H1 (cell line): ENCODE measurements around the gene PI16. TPM values are rescaled to one million over a fixed set of nuclear protein-coding genes. Genes with fewer than 3 reads are reported as not detected.

ENCODE experiments used
- CTCF ChIA-PET: fragments of 300-600 bp; sonication (Branson Sonifier 250); formaldehyde crosslinking; loops from one replicate; lab custom pipeline; 2021; ENCODE audit not compliant: partially characterized antibody; lab: Charles Lee
- POLR2A ChIA-PET: fragments of 300-600 bp; sonication (Branson Sonifier 250); formaldehyde crosslinking; loops from one replicate; lab custom pipeline; 2021; ENCODE audit warnings: inconsistent platforms; ENCODE audit not compliant: partially characterized antibody; lab: Charles Lee
- DNase-seq, 2 experiments: peaks; one replicate each; pipeline versions ENCODE4 v3.0.0 to v3.0.0-alpha.2; 2010 to 2022; ENCODE audit warnings: low spot score in 2 of 2, low read depth in 1 of 2, mixed read lengths in 1 of 2
- FAIRE-seq: peaks from 2 replicates; lab custom pipeline; 2011; peaks lifted over from hg19 to GRCh38; lab: Jason Lieb, UNC
- H2AFZ ChIP-seq: 2 replicates; pipeline ENCODE4 v1.8.1; 2012; ENCODE audit warnings: low read length, inconsistent platforms
- H2AK5ac ChIP-seq: 2 replicates; pipeline ENCODE4 v1.6.1; 2013; ENCODE audit warnings: low read depth, low read length
- H2BK120ac ChIP-seq: replicated peaks from 2 replicates; pipeline ENCODE3; 2013; ENCODE audit warnings: low read depth, low read length, inconsistent platforms
- H2BK12ac ChIP-seq: 2 replicates; pipeline ENCODE4 v1.6.1; 2013; ENCODE audit warnings: low read depth, low read length
- H2BK15ac ChIP-seq: 2 replicates; pipeline ENCODE4 v1.6.1; 2013; ENCODE audit warnings: low read length
- H2BK20ac ChIP-seq: 2 replicates; pipeline ENCODE4 v1.6.1; 2013; ENCODE audit warnings: low read length
- H2BK5ac ChIP-seq: 2 replicates; pipeline ENCODE4 v1.6.1; 2013; ENCODE audit warnings: low read depth, low read length
- H3K14ac ChIP-seq: 2 replicates; pipeline ENCODE4 v1.6.1; 2013; ENCODE audit warnings: inconsistent platforms; ENCODE audit not compliant: insufficient read length
- H3K18ac ChIP-seq: 2 replicates; pipeline ENCODE4 v1.6.1; 2013; ENCODE audit warnings: low read length; ENCODE audit errors: extremely low read depth
- H3K23ac ChIP-seq: 2 replicates; pipeline ENCODE4 v1.6.1; 2013; ENCODE audit warnings: inconsistent platforms; ENCODE audit not compliant: insufficient read length
- H3K23me2 ChIP-seq: 2 replicates; pipeline ENCODE4 v1.6.1; 2013; ENCODE audit warnings: low read depth, low read length
- H3K27ac ChIP-seq: 2 replicates; pipeline ENCODE4 v1.6.1; 2011; ENCODE audit warnings: low read depth, low read length, inconsistent platforms
- H3K27me3 ChIP-seq, 4 experiments: replicated peaks in 1 of 4; 1 replicate in 1 of 4; 2 replicates in 3 of 4; pipeline versions ENCODE4 v1.6.1 to v1.8.1; 2011 to 2013; ENCODE audit warnings: low read length in 3 of 4, mild to moderate bottlenecking in 3 of 4, inconsistent platforms in 2 of 4, mixed read lengths in 2 of 4, moderate library complexity in 1 of 4; ENCODE audit not compliant: control insufficient read depth in 3 of 4, insufficient read depth in 3 of 4; ENCODE audit errors: extremely low read depth in 1 of 4
- H3K36me3 ChIP-seq, 4 experiments: 2 replicates each; pipeline versions ENCODE4 v1.6.1 to v1.8.1; 2011 to 2013; ENCODE audit warnings: mild to moderate bottlenecking in 4 of 4, low read length in 3 of 4, moderate library complexity in 2 of 4, control low read depth in 1 of 4, inconsistent platforms in 1 of 4; ENCODE audit not compliant: insufficient read depth in 4 of 4, control insufficient read depth in 2 of 4
- H3K4ac ChIP-seq: replicated peaks from 2 replicates; pipeline ENCODE3; 2013; ENCODE audit warnings: low read length, low read depth, mixed read lengths, inconsistent platforms; ENCODE audit not compliant: insufficient read length
- H3K4me1 ChIP-seq, 4 experiments: replicated peaks in 1 of 4; 1 replicate in 1 of 4; 2 replicates in 3 of 4; pipeline versions ENCODE4 v1.6.1 to v1.8.1; 2011 to 2013; ENCODE audit warnings: low read length in 3 of 4, inconsistent platforms in 2 of 4, mixed read lengths in 1 of 4; ENCODE audit not compliant: insufficient read depth in 4 of 4, control insufficient read depth in 3 of 4
- H3K4me2 ChIP-seq, 2 experiments: 2 replicates each; pipeline versions ENCODE4 v1.6.1 to v1.8.1; 2011 to 2013; ENCODE audit warnings: low read depth in 2 of 2, low read length in 2 of 2, control low read depth in 1 of 2, inconsistent platforms in 1 of 2, mild to moderate bottlenecking in 1 of 2; ENCODE audit not compliant: insufficient read depth in 1 of 2
- H3K4me3 ChIP-seq, 4 experiments: fragments of 200-600, 300-600 bp in 1 of 4; sonication (generic), shearing (Covaris generic), sonication (Bioruptor Twin) in 1 of 4; 2 replicates each; pipeline versions ENCODE4 v1.5.1 to v1.8.1; 2011 to 2016; ENCODE audit warnings: low read length in 4 of 4, low read depth in 3 of 4, control low read depth in 2 of 4, inconsistent platforms in 2 of 4, mild to moderate bottlenecking in 2 of 4, mixed read lengths in 1 of 4, moderate library complexity in 1 of 4; ENCODE audit not compliant: insufficient read depth in 2 of 4; ENCODE audit errors: extremely low read depth in 1 of 4
- H3K56ac ChIP-seq: replicated peaks from 2 replicates; pipeline ENCODE3; 2013; ENCODE audit warnings: low read depth, mild to moderate bottlenecking, mixed read lengths, low read length, inconsistent platforms; ENCODE audit not compliant: insufficient read length
- H3K79me1 ChIP-seq: 2 replicates; pipeline ENCODE4 v1.6.1; 2013; ENCODE audit warnings: low read depth, low read length, control low read depth
- H3K79me2 ChIP-seq, 2 experiments: 2 replicates each; pipeline versions ENCODE4 v1.6.1 to v1.8.1; 2012 to 2013; ENCODE audit warnings: low read length in 2 of 2, mild to moderate bottlenecking in 2 of 2, inconsistent platforms in 1 of 2; ENCODE audit not compliant: insufficient read depth in 2 of 2, control insufficient read depth in 1 of 2
- H3K9ac ChIP-seq, 4 experiments: replicated peaks in 1 of 4; 1 replicate in 1 of 4; 2 replicates in 3 of 4; pipeline versions ENCODE4 v1.6.1 to v1.8.1; 2011 to 2013; ENCODE audit warnings: low read depth in 3 of 4, low read length in 3 of 4, control low read depth in 2 of 4, mild to moderate bottlenecking in 2 of 4, moderate library complexity in 2 of 4, inconsistent platforms in 1 of 4; ENCODE audit errors: extremely low read depth in 1 of 4
- H3K9me3 ChIP-seq, 2 experiments: 2 replicates each; pipeline versions ENCODE4 v1.6.1 to v1.8.1; 2012 to 2013; ENCODE audit warnings: mild to moderate bottlenecking in 2 of 2, moderate library complexity in 2 of 2, control low read depth in 1 of 2, inconsistent platforms in 1 of 2, low read depth in 1 of 2, low read length in 1 of 2, mixed read lengths in 1 of 2; ENCODE audit not compliant: insufficient read depth in 2 of 2
- H4K20me1 ChIP-seq, 2 experiments: replicated peaks in 1 of 2; 2 replicates each; pipeline versions ENCODE3 to v1.8.1; 2011 to 2013; ENCODE audit warnings: inconsistent platforms in 2 of 2, low read length in 2 of 2, mild to moderate bottlenecking in 1 of 2; ENCODE audit not compliant: insufficient read depth in 2 of 2, control insufficient read depth in 1 of 2
- H4K5ac ChIP-seq: 2 replicates; pipeline ENCODE4 v1.6.1; 2013; ENCODE audit warnings: low read length, low read depth, mixed read lengths, inconsistent platforms; ENCODE audit not compliant: insufficient read length
- H4K8ac ChIP-seq: 2 replicates; pipeline ENCODE4 v1.8.0; 2013; ENCODE audit warnings: mild to moderate bottlenecking, moderate library complexity, low read length, inconsistent platforms; ENCODE audit not compliant: insufficient read depth; ENCODE audit errors: extremely low read depth
- H4K91ac ChIP-seq: replicated peaks from 2 replicates; pipeline ENCODE3; 2013; ENCODE audit warnings: low read length, mixed read lengths, inconsistent platforms; ENCODE audit not compliant: insufficient read length
- BACH1 ChIP-seq: IDR thresholded peaks from 2 replicates; pipeline ENCODE4 v1.6.1; 2012; ENCODE audit warnings: low read length, improper control_type of control experiment
- HDAC6 ChIP-seq: IDR thresholded peaks from one replicate; pipeline ENCODE4 v1.7.1; 2012; ENCODE audit warnings: low read depth, mild to moderate bottlenecking, inconsistent platforms, low read length, moderate library complexity
- JUND ChIP-seq: IDR thresholded peaks from 2 replicates; pipeline ENCODE4 v1.6.1; 2011; ENCODE audit warnings: mild to moderate bottlenecking, improper control_type of control experiment, low read length
- KDM4A ChIP-seq: IDR thresholded peaks from one replicate; pipeline ENCODE4 v1.7.1; 2012; ENCODE audit warnings: low read depth, mild to moderate bottlenecking, moderate library complexity, low read length, inconsistent platforms; ENCODE audit not compliant: severe bottlenecking
- POLR2A ChIP-seq, 2 experiments: IDR thresholded peaks; 1 replicate in 1 of 2; 2 replicates in 1 of 2; pipeline ENCODE4 v1.6.1; 2011; ENCODE audit warnings: low read depth in 2 of 2, low read length in 2 of 2, mild to moderate bottlenecking in 2 of 2; ENCODE audit errors: control extremely low read depth in 1 of 2
- RFX5 ChIP-seq: IDR thresholded peaks from 2 replicates; pipeline ENCODE4 v1.6.1; 2011; ENCODE audit warnings: low read depth, low read length, improper control_type of control experiment, borderline replicate concordance
- RNF2 ChIP-seq: fragments of 200-900, 300-1000 bp; sonication (generic); IDR thresholded peaks from 2 replicates; pipeline ENCODE4 v1.7.1; 2016; ENCODE audit warnings: borderline replicate concordance, low read depth, mild to moderate bottlenecking, antibody characterized with exemption, low read length; ENCODE audit not compliant: poor library complexity, severe bottlenecking; ENCODE audit errors: missing control alignments
- SIRT6 ChIP-seq: IDR thresholded peaks from one replicate; pipeline ENCODE4 v1.7.1; 2012; ENCODE audit warnings: low read length, inconsistent platforms
- SIX5 ChIP-seq: IDR thresholded peaks from 2 replicates; pipeline ENCODE4 v1.6.1; 2011; ENCODE audit warnings: mild to moderate bottlenecking, low read depth, low read length
- TAF1 ChIP-seq: IDR thresholded peaks from 2 replicates; pipeline ENCODE4 v1.6.1; 2011; ENCODE audit warnings: mild to moderate bottlenecking, low read depth, low read length
- TBP ChIP-seq: IDR thresholded peaks from 2 replicates; pipeline ENCODE4 v1.6.1; 2011; ENCODE audit warnings: low read depth, low read length, improper control_type of control experiment
- USF2 ChIP-seq: IDR thresholded peaks from 2 replicates; pipeline ENCODE4 v1.6.1; 2011; ENCODE audit warnings: low read length, improper control_type of control experiment
- WGBS, 2 experiments: shearing (Covaris generic) in 1 of 2; methylation state at CpG; one replicate each; pipeline versions ENCODE4 v1.1.6 to v1.1.7; 2013 to 2015; ENCODE audit warnings: low lambda C conversion rate in 2 of 2, mixed read lengths in 2 of 2, inconsistent platforms in 1 of 2, low coverage in 1 of 2, missing lambda C conversion rate in 1 of 2; ENCODE audit not compliant: insufficient replicate concordance in 2 of 2, insufficient coverage in 1 of 2, insufficient read length in 1 of 2; ENCODE audit errors: extremely low coverage in 1 of 2, missing lambda C conversion rate in 1 of 2; 5-methylcytosine and 5-hydroxymethylcytosine counted together
- polyA plus RNA-seq, 7 experiments: library from polyadenylated mRNA; depleted of rRNA in 3 of 7; stranded (reverse) in 5 of 7; unstranded in 2 of 7; fragments of >200 nt in 5 of 7; fragments of 200-250 nt in 2 of 7; gene quantifications; 1 replicate in 5 of 7; 2 replicates in 1 of 7; 4 replicates in 1 of 7; pipeline versions ENCODE4 v1.2.1 to v1.2.3, GENCODE V29; 2011 to 2013; ENCODE audit warnings: missing spikeins in 2 of 7, mixed read lengths in 2 of 7
- total RNA-seq: library from RNA; stranded (reverse); fragmentation: NEBNext Ultra II Directional; extraction: Animal tissue kit (Norgen Biotek cat#: 25700); gene quantifications from 2 replicates; pipeline ENCODE4 v1.2.1, GENCODE V29; 2021

The PI16 gene
- total and polyA plus RNA-seq, 2 of the 8 experiments (the other 6 are each of a cell fraction or from before 2014, with no cell fraction given): 0.05 TPM; not detected in 1

DNA sequence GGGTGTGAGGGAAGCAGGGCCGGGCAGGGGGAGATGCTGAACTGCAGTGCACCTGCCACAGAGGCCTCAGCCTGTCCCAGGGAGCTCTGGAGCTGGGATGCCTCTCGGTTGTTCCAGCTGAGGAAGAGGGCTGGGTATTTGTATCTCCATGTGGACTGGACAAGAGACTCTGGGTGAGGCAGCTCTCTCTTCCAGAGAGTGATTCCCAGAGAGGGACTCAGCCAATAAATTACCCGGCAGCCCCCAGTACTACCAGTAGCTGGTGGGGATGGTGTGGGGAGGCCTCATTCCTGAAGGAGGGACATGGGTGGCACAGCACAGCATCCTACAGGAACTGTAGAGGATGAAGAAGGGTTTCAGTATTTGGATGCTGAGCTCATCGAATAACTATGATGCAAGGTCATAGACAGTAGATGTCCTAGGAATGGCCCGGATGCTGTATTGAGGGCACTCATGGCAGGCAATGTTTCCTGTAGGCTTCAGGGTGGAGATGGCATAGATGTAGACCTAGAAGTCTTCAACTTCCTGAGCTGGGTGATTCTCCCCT lies 52.3 kb downstream of the PI16 start:
- H3K27me3 ChIP-seq: no peaks in the 10 kb centered on the region
- H3K56ac ChIP-seq: no peak overlapping the region
- WGBS, 2 experiments: 83% methylated on average over 5 of the region's 5 CpGs; no CpG with 5 or more reads in 1 of the 2 experiments

More for the DNA sequence above, 52.3 kb downstream of the PI16 start:
- Histone ChIP-seq H2BK12ac (no peak overlapping the region), H3K23me2 (no peaks in the 10 kb centered on the region), H3K79me2 (no peaks in the 10 kb centered on the region), H3K4me1 (no peaks in the 10 kb centered on the region), H3K4me2 (no peak overlapping the region), H3K36me3 (no peaks in the 10 kb centered on the region), H3K18ac (no peak overlapping the region), H3K4me3 (no peak overlapping the region), H4K20me1 (no peaks in the 10 kb centered on the region), H2BK5ac (no peak overlapping the region), H3K14ac (no peak overlapping the region), H4K8ac (no peak overlapping the region), H3K27ac (no peak overlapping the region), H3K79me1 (no peaks in the 10 kb centered on the region), H2BK15ac (no peak overlapping the region), H3K9me3 (no peaks in the 10 kb centered on the region), H3K23ac (no peak overlapping the region), H3K9ac (no peak overlapping the region), H2AK5ac (no peak overlapping the region), H3K4ac (no peak overlapping the region), H4K91ac (no peak overlapping the region), H2BK20ac (no peak overlapping the region), H4K5ac (no peak overlapping the region), H2BK120ac (no peak overlapping the region), H2AFZ (no peak overlapping the region)
- CTCF ChIA-PET: interaction anchor here (0.7 to 6.5 kb wide), 16 partner anchors 11 to 248 kb away, joined by 3 to 74 read pairs (median 4); no protein-coding TSS in a partner anchor
- POLR2A ChIA-PET: interaction anchor here (2.2 to 2.5 kb wide), 2 partner anchors 11 to 21 kb away, joined by 6 to 9 read pairs; partner anchors contain the start of gene MTCH1
- TF ChIP-seq SIX5 (no peak), KDM4A (no peak), RFX5 (no peak), JUND (no peak), TBP (no peak), RNF2 (no peak), BACH1 (no peak), POLR2A (IDR thresholded peaks at IDR 0.05; ENCODE audit: control extremely low read depth in 1 of 2, low read depth in 2 of 2, low read length in 2 of 2) (no peak), USF2 (no peak), HDAC6 (no peak), SIRT6 (no peak), TAF1 (no peak)
- DNase-seq: no peak
- FAIRE-seq: no peak
